Heart left ventricle (tissue), 13 donors: Measurements from ENCODE around the gene NFASC.

ENCODE experiments used
- CTCF ChIP-seq, 12 donors: fragments of 200-600 bp; sonication (generic) in 4 of 12; IDR thresholded peaks; one replicate each; pipeline versions ENCODE4 v1.5.0 to v1.8.0; 2018 to 2022; ENCODE audit warnings: antibody characterized with exemption in 12 of 12, mild to moderate bottlenecking in 5 of 12
- POLR2A ChIP-seq, 2 donors: fragments of 450-650 bp; IDR thresholded peaks; one replicate each; pipeline ENCODE4 v1.6.1; 2017; ENCODE audit warnings: antibody characterized with exemption in 2 of 2, mild to moderate bottlenecking in 2 of 2, moderate library complexity in 2 of 2
- donor health status: ischemic (EF 13 %, LVEDD 7.1; RV severe dilation, severe dysfunction).
- donor health status: DM: no; HTN: yes; CAD: no.
- donor health status: DM: no; HTN: no; CAD: no.
- donor health status: ischemic (EF 25% LVEDD 6.9; RV normal size, moderate dysfunction).
- donor health status: ischemic (EF 25% LVEDD 5.7; RV mildly dilated, moderate dysfunction).
- donor health status: ischemic (EF 35%, LVEDD 5.7; RV mildly dilated, moderate dysfunction).
- donor health status: nonischemic (EF 11% LVEDD 7.7; RV severe dilation, severe dysfunction).
- donor health status: DM: yes; HTN: yes; CAD: no.
- donor health status: PGD.
- donor health status: ischemic (EF 29% LVEDD 5.4; RV normal size, mild dysfunction).
- donor health status: nonischemic (EF 23%, LVEDD 6.1; RV moderate dilation, normal function).

DNA sequence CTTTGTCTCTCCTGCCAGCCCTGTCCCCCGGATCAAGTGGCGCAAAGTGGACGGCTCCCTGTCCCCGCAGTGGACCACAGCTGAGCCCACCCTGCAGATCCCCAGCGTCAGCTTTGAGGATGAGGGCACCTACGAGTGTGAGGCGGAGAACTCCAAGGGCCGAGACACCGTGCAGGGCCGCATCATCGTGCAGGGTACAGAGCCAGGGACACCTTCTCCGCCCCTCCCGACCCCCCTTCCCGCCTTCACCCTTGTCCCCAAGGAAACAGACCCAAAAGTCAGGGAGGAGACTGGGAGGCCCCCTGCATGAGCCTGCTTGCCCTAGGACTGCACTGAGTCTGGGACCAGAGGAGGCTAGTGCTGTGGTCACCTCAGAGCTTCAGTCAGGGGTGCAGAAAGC lies 190.6 kb downstream of the NFASC start:
- TF ChIP-seq CTCF (IDR thresholded peaks at IDR 0.05), result no peak
- TF ChIP-seq POLR2A (IDR thresholded peaks at IDR 0.05), result no peak
